ENCODE results near the gene LGR4.

Gene LGR4

DNA sequence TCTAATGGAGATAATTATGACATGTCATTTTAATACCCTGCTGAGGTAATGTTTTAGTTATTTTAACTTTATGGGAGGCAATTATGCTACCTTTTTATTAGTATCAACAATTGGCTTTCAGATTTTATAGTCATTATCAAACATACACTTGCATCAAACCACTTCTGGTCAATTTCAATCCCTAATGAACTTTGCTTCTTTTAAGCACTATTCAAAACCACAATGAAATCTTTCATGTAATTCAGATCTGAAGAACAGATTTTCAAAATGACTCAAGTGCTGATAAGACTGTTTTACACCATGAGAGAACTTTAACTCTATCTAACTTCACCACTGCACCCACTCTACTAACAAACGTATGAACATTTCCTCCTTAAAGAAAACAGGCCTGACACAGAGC, 83.7 kb downstream of the LGR4 start (continued):
- TF ChIP-seq, protein P1, sequence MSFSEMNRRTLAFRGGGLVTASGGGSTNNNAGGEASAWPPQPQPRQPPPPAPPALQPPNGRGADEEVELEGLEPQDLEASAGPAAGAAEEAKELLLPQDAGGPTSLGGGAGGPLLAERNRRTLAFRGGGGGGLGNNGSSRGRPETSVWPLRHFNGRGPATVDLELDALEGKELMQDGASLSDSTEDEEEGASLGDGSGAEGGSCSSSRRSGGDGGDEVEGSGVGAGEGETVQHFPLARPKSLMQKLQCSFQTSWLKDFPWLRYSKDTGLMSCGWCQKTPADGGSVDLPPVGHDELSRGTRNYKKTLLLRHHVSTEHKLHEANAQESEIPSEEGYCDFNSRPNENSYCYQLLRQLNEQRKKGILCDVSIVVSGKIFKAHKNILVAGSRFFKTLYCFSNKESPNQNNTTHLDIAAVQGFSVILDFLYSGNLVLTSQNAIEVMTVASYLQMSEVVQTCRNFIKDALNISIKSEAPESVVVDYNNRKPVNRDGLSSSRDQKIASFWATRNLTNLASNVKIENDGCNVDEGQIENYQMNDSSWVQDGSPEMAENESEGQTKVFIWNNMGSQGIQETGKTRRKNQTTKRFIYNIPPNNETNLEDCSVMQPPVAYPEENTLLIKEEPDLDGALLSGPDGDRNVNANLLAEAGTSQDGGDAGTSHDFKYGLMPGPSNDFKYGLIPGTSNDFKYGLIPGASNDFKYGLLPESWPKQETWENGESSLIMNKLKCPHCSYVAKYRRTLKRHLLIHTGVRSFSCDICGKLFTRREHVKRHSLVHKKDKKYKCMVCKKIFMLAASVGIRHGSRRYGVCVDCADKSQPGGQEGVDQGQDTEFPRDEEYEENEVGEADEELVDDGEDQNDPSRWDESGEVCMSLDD (tag by site-specific recombination; IDR thresholded peaks at IDR 0.05): no peak
- peak; percentile 37; the same call in 1 of the 2 replicates for TF ChIP-seq SP7 (tag by site-specific recombination; IDR thresholded peaks at IDR 0.05)
- no peak for TF ChIP-seq ZNF777 (tag by site-specific recombination; IDR thresholded peaks at IDR 0.05; ENCODE audit: borderline replicate concordance)
- TF ChIP-seq KLF8 (tag by site-specific recombination; IDR thresholded peaks at IDR 0.05): 0 out of 2 replicates have a peak, but pooled peaks have one; percentile 40
- no peak for TF ChIP-seq ZNF157 (tag by site-specific recombination; IDR thresholded peaks at IDR 0.05)
- peak; percentile 26; the same call in 1 of the 2 replicates for TF ChIP-seq ZNF24 (tag by site-specific recombination; IDR thresholded peaks at IDR 0.05)
- TF ChIP-seq ZNF843 (tag by site-specific recombination; IDR thresholded peaks at IDR 0.05): peak; percentile 84
- TF ChIP-seq, protein P2, sequence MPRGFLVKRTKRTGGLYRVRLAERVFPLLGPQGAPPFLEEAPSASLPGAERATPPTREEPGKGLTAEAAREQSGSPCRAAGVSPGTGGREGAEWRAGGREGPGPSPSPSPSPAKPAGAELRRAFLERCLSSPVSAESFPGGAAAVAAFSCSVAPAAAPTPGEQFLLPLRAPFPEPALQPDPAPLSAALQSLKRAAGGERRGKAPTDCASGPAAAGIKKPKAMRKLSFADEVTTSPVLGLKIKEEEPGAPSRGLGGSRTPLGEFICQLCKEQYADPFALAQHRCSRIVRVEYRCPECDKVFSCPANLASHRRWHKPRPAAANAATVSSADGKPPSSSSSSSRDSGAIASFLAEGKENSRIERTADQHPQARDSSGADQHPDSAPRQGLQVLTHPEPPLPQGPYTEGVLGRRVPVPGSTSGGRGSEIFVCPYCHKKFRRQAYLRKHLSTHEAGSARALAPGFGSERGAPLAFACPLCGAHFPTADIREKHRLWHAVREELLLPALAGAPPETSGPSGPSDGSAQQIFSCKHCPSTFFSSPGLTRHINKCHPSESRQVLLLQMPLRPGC (tag by site-specific recombination; IDR thresholded peaks at IDR 0.05): no peak
- TF ChIP-seq GLI4 (tag by site-specific recombination; IDR thresholded peaks at IDR 0.05): no peak
- TF ChIP-seq ZNF585B (tag by site-specific recombination; IDR thresholded peaks at IDR 0.05): no peak
- TF ChIP-seq ZIC2 (tag by site-specific recombination; IDR thresholded peaks at IDR 0.05): no peak
- TF ChIP-seq, protein P3, sequence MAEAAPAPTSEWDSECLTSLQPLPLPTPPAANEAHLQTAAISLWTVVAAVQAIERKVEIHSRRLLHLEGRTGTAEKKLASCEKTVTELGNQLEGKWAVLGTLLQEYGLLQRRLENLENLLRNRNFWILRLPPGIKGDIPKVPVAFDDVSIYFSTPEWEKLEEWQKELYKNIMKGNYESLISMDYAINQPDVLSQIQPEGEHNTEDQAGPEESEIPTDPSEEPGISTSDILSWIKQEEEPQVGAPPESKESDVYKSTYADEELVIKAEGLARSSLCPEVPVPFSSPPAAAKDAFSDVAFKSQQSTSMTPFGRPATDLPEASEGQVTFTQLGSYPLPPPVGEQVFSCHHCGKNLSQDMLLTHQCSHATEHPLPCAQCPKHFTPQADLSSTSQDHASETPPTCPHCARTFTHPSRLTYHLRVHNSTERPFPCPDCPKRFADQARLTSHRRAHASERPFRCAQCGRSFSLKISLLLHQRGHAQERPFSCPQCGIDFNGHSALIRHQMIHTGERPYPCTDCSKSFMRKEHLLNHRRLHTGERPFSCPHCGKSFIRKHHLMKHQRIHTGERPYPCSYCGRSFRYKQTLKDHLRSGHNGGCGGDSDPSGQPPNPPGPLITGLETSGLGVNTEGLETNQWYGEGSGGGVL (tag by site-specific recombination; IDR thresholded peaks at IDR 0.05): no peak
- TF ChIP-seq ZBTB48 (tag by site-specific recombination; IDR thresholded peaks at IDR 0.05): no peak
- TF ChIP-seq, protein P4, sequence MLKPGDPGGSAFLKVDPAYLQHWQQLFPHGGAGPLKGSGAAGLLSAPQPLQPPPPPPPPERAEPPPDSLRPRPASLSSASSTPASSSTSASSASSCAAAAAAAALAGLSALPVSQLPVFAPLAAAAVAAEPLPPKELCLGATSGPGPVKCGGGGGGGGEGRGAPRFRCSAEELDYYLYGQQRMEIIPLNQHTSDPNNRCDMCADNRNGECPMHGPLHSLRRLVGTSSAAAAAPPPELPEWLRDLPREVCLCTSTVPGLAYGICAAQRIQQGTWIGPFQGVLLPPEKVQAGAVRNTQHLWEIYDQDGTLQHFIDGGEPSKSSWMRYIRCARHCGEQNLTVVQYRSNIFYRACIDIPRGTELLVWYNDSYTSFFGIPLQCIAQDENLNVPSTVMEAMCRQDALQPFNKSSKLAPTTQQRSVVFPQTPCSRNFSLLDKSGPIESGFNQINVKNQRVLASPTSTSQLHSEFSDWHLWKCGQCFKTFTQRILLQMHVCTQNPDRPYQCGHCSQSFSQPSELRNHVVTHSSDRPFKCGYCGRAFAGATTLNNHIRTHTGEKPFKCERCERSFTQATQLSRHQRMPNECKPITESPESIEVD (tag by site-specific recombination; IDR thresholded peaks at IDR 0.05): peak; percentile 96
- TF ChIP-seq, protein P5, sequence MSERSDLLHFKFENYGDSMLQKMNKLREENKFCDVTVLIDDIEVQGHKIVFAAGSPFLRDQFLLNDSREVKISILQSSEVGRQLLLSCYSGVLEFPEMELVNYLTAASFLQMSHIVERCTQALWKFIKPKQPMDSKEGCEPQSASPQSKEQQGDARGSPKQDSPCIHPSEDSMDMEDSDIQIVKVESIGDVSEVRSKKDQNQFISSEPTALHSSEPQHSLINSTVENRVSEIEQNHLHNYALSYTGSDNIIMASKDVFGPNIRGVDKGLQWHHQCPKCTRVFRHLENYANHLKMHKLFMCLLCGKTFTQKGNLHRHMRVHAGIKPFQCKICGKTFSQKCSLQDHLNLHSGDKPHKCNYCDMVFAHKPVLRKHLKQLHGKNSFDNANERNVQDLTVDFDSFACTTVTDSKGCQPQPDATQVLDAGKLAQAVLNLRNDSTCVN (tag by site-specific recombination; optimal IDR thresholded peaks at IDR 0.05): no peak
- no peak for TF ChIP-seq ZSCAN16 (tag by site-specific recombination; IDR thresholded peaks at IDR 0.05)
- no peak for TF ChIP-seq ZFP3 (tag by site-specific recombination; IDR thresholded peaks at IDR 0.05; ENCODE audit: low read depth)
- TF ChIP-seq FEZF1 (tag by site-specific recombination; IDR thresholded peaks at IDR 0.05): peak; percentile 82
- TF ChIP-seq KLF1 (tag by site-specific recombination; IDR thresholded peaks at IDR 0.05): no peak
- no peak for TF ChIP-seq ZNF791 (tag by site-specific recombination; IDR thresholded peaks at IDR 0.05)
- TF ChIP-seq ZSCAN23 (tag by site-specific recombination; IDR thresholded peaks at IDR 0.05): no peak
- TF ChIP-seq ZBTB7A (tag by site-specific recombination; IDR thresholded peaks at IDR 0.05; ENCODE audit: low read depth): no peak
- no peak for TF ChIP-seq TRIM28 (IDR thresholded peaks at IDR 0.05; ENCODE audit: borderline replicate concordance, low read length)
- TF ChIP-seq ZFHX2 (tag by site-specific recombination; conservative IDR thresholded peaks at IDR 0.05): no peak
- no peak for TF ChIP-seq ZNF112 (tag by site-specific recombination; IDR thresholded peaks at IDR 0.05)
- no peak for TF ChIP-seq GLIS2 (tag by site-specific recombination; IDR thresholded peaks at IDR 0.05)
- TF ChIP-seq ZNF571 (tag by site-specific recombination; IDR thresholded peaks at IDR 0.05): no peak
- no peak for TF ChIP-seq ZBTB21 (tag by site-specific recombination; IDR thresholded peaks at IDR 0.05)
- TF ChIP-seq ZNF560 (tag by site-specific recombination; IDR thresholded peaks at IDR 0.05; ENCODE audit: borderline replicate concordance): no peak
- TF ChIP-seq SCRT1 (tag by site-specific recombination; IDR thresholded peaks at IDR 0.05; ENCODE audit: borderline replicate concordance): no peak
